ENCODE results near the gene HPSE2. TPM values are rescaled to one million over a fixed set of nuclear protein-coding genes. Genes with fewer than 3 reads are reported as not detected.
A peak's percentile ranks its signal among the peaks of the same experiment; 100 is the strongest.

Gene HPSE2
- total RNA-seq, 2 experiments from 2014 or later = not detected

DNA sequence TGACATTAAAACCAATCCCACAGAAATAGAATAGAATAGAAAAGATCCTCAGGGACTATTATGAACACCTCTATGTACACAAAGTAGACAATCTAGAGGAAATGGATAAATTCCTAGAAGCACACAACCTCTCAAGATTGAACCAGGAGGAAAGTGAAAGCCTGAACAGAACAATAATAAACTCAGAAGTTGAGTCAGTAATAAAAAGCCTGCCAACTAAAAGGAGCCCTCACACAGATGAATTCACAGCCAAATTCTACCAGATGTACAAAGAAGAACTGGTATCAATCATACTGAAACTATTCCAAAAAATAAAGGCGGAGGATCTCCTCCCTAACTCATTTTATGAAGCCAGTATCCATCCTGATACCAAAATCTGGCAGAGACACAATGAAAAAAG lies 568.6 kb downstream of the HPSE2 start:
- H3K36me3 ChIP-seq (ENCODE audit: insufficient read depth, low read length) = no peaks in the 10 kb centered on the region
- no peaks in the 10 kb centered on the region for H3K4me1 Mint-ChIP-seq (ENCODE audit: low read depth)
- POLR2A ChIA-PET = no interaction called here
- H3K4me1 ChIP-seq (ENCODE audit: insufficient read depth, low read length) = no peaks in the 10 kb centered on the region
- peaks cover 0 to 10% of the 10 kb centered on the region in 2 experiments for H3K9me3 ChIP-seq (ENCODE audit: control insufficient read depth in 1 of 2, insufficient read depth in 1 of 2, low read length in 2 of 2)
- no peaks in the 10 kb centered on the region for H3K36me3 Mint-ChIP-seq (ENCODE audit: low read depth)
- H3K9me3 Mint-ChIP-seq = peaks cover 1% of the 10 kb centered on the region
- no peak for TF ChIP-seq CTCF (IDR thresholded peaks at IDR 0.05)
- H3K4me3 Mint-ChIP-seq = no peak overlapping the region
- DNase-seq = no peak
- CTCF ChIA-PET = no interaction called here
- H3K27ac Mint-ChIP-seq = no peak overlapping the region
- H3K27me3 Mint-ChIP-seq = peaks cover 26% of the 10 kb centered on the region
- H3K27ac ChIP-seq (ENCODE audit: low read depth in 1 of 2, low read length in 2 of 2) = no peak overlapping the region
- no peak overlapping the region for H3K4me3 ChIP-seq (ENCODE audit: low read length)
- no peak for ATAC-seq (ENCODE audit: poor library complexity)
- intact Hi-C loops (cut with DNase I, micrococcal nuclease) = loop anchor here in 1 of 2 experiments (10.0 kb wide), 1 partner anchor 752 kb away; no protein-coding TSS in a partner anchor
- peaks cover 0 to 3% of the 10 kb centered on the region in 2 experiments for H3K27me3 ChIP-seq (ENCODE audit: control insufficient read depth in 1 of 2, insufficient read depth in 2 of 2, low read length in 2 of 2)

DNA sequence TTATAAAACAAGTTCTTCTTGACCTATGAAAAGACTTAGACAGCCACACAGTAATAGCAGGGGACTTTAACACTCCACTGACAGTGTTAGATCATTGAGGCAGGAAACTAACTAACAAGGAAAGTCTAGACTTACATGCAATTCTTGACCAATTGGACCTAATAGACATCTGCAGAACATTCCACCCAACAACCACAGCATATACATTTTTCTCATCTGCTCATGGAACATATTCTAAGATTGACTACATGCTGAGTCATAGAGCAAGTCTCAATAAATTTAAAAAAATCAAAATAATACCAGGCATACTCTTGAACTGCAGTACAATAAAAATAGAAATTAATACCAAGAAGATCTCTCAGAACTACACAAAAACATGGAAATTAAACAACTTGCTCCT lies 569.4 kb downstream of the HPSE2 start:
- Histone ChIP-seq H3K27me3 (ENCODE audit: control insufficient read depth in 1 of 2, insufficient read depth in 2 of 2, low read length in 2 of 2) (peaks cover 0 to 3% of the 10 kb centered on the region in 2 experiments), H3K27ac (ENCODE audit: low read depth in 1 of 2, low read length in 2 of 2) (no peak overlapping the region), H3K4me1 (ENCODE audit: insufficient read depth, low read length) (no peaks in the 10 kb centered on the region), H3K4me3 (ENCODE audit: low read length) (no peak overlapping the region), H3K9me3 (ENCODE audit: control insufficient read depth in 1 of 2, insufficient read depth in 1 of 2, low read length in 2 of 2) (peaks cover 0 to 10% of the 10 kb centered on the region in 2 experiments), H3K36me3 (ENCODE audit: insufficient read depth, low read length) (no peaks in the 10 kb centered on the region)
- Mint-ChIP-seq H3K27ac (no peak overlapping the region), H3K9me3 (peaks cover 1% of the 10 kb centered on the region), H3K36me3 (ENCODE audit: low read depth) (no peaks in the 10 kb centered on the region), H3K4me3 (no peak overlapping the region), H3K4me1 (ENCODE audit: low read depth) (no peaks in the 10 kb centered on the region), H3K27me3 (peaks cover 26% of the 10 kb centered on the region)
- ATAC-seq (ENCODE audit: poor library complexity) (no peak), DNase-seq (no peak)
- ChIA-PET CTCF (interaction anchor here (1.3 kb wide), 1 partner anchor 199 kb away, joined by 6 read pairs; no protein-coding TSS in a partner anchor), POLR2A (no interaction called here)
- TF ChIP-seq CTCF (IDR thresholded peaks at IDR 0.05) = no peak
- intact Hi-C loops (cut with DNase I, micrococcal nuclease) = loop anchor here in 1 of 2 experiments (10.0 kb wide), 1 partner anchor 751 kb away; no protein-coding TSS in a partner anchor

DNA sequence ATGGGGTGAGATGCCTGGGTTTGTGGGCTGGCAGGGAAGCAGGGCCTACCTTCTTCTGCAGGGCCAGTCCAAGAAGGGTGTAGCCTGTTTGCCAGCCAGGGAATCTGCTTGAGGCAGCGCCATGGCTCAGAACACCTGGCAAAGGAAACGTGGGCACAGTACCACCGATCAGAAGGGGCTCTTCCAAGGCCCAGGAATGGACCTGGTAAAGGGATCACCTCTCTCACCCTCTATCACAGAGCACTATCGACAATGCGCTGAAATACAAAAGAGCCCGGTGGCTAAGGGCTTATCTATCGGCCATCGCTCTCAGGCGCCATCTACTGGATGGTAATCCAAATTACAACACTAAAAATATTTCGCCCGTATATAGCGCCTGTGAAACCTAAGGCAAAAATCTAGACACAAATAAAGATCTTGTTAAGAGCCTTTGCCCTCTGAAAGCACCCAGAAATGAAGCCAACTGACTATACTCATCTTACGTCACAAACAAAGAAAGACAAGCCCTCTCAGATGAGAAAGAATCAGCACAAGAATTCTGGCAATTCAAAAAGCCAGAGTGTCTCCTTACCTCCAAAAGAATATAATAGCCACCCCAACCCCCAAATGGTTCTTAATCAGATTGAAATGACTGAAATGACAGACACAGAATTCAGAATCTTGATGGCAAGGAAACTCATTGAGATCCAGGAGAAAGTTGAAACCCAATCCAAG lies 571.2 kb downstream of the HPSE2 start:
- peak in 8 of 14 experiments; percentile 0 to 65 (median 27) for DNase-seq
- POLR2A ChIA-PET = no interaction called here

More for the DNA sequence above, 571.2 kb downstream of the HPSE2 start:
- Mint-ChIP-seq H3K4me3 (no peak overlapping the region), H3K9me3 (peaks cover 1% of the 10 kb centered on the region), H3K27me3 (peaks cover 31% of the 10 kb centered on the region), H3K36me3 (ENCODE audit: low read depth) (no peaks in the 10 kb centered on the region), H3K27ac (no peak overlapping the region), H3K4me1 (ENCODE audit: low read depth) (no peaks in the 10 kb centered on the region)
- Histone ChIP-seq H3K4me3 (ENCODE audit: low read length) (no peak overlapping the region), H3K27ac (ENCODE audit: low read depth in 1 of 2, low read length in 2 of 2) (no peak overlapping the region), H3K36me3 (ENCODE audit: insufficient read depth, low read length) (no peaks in the 10 kb centered on the region), H3K9me3 (ENCODE audit: control insufficient read depth in 1 of 2, insufficient read depth in 1 of 2, low read length in 2 of 2) (peaks cover 0 to 10% of the 10 kb centered on the region in 2 experiments), H3K27me3 (ENCODE audit: control insufficient read depth in 1 of 2, insufficient read depth in 2 of 2, low read length in 2 of 2) (peaks cover 0 to 3% of the 10 kb centered on the region in 2 experiments), H3K4me1 (ENCODE audit: insufficient read depth, low read length) (no peaks in the 10 kb centered on the region)
- no peak for ATAC-seq (ENCODE audit: poor library complexity)
- CTCF ChIA-PET = no interaction called here
- intact Hi-C loops (cut with DNase I, micrococcal nuclease) = loop anchor here (1.0 to 10.0 kb wide), 2 partner anchors 197 to 750 kb away; no protein-coding TSS in a partner anchor
- peak; percentile 61 for TF ChIP-seq CTCF (IDR thresholded peaks at IDR 0.05)

All from CD4-positive, alpha-beta T cell (primary cell).